ENCODE measurements around the gene TTC33. TPM values are rescaled to one million over a fixed set of nuclear protein-coding genes. Genes with fewer than 3 reads are reported as not detected.
A peak's percentile ranks its signal among the peaks of the same experiment; 100 is the strongest.

Gene TTC33
- total and polyA plus RNA-seq, 4 donors = 5.3 to 30.5 (median 7.8) TPM

- peaks cover 0 to 2% (median 0%) of the 10 kb centered on the region in 4 donors for H3K36me3 ChIP-seq (ENCODE audit: control insufficient read depth in 4 of 4, insufficient read depth in 4 of 4, low read length in 4 of 4)
- peaks cover 0 to 13% (median 13%) of the 10 kb centered on the region in 3 donors for H3K27me3 ChIP-seq (ENCODE audit: control insufficient read depth in 3 of 3, insufficient read depth in 3 of 3, low read length in 2 of 3)
- H3K27ac ChIP-seq (ENCODE audit: low read depth in 1 of 2, low read length in 1 of 2) = peak within 1 kb of the TSS; percentile 78 to 89
- DNase-seq (peak in 2 of 3 donors; percentile 17 to 20), ATAC-seq (ENCODE audit: insufficient read depth, low FRiP score) (peak; percentile 7)
- TF ChIP-seq CTCF (IDR thresholded peaks at IDR 0.05; ENCODE audit: control extremely low read depth, extremely low read depth) = no peak
- no peaks in the 10 kb centered on the region for H3K9me3 ChIP-seq (ENCODE audit: control insufficient read depth in 4 of 4, insufficient read depth in 3 of 4, low read length in 3 of 4)
- 0 to 2% methylated on average over 44 of the region's 44 CpGs for WGBS, 2 donors
- peak within 1 kb of the TSS in 1 of 2 donors; percentile 70 for H3K9ac ChIP-seq (ENCODE audit: insufficient read depth in 1 of 2, low read length in 2 of 2)
- H3K4me1 ChIP-seq (ENCODE audit: control insufficient read depth in 5 of 5, insufficient read depth in 5 of 5, low read length in 5 of 5) = peaks cover 0 to 43% (median 5%) of the 10 kb centered on the region in 5 donors
- peak within 1 kb of the TSS; percentile 67 for H3K4me3 ChIP-seq
Measured at GRCh38 chr5:40679913-40680681, 75.7 kb downstream of the TTC33 start, which contains the start of gene PTGER4. Gene PTGER4 (plus strand): TSS chr5:40679915. CDS start chr5:40680994, 1,079 bp downstream.

GRCh38 chr5:40679148-40679912 is 76.4 kb downstream of the TTC33 start:
- H3K27me3 ChIP-seq (ENCODE audit: control insufficient read depth in 3 of 3, insufficient read depth in 3 of 3, low read length in 2 of 3) = peaks cover 0 to 13% (median 13%) of the 10 kb centered on the region in 3 donors
- H3K9me3 ChIP-seq (ENCODE audit: control insufficient read depth in 4 of 4, insufficient read depth in 3 of 4, low read length in 3 of 4) = no peaks in the 10 kb centered on the region
- peaks cover 0 to 2% (median 0%) of the 10 kb centered on the region in 4 donors for H3K36me3 ChIP-seq (ENCODE audit: control insufficient read depth in 4 of 4, insufficient read depth in 4 of 4, low read length in 4 of 4)
- H3K9ac ChIP-seq (ENCODE audit: insufficient read depth in 1 of 2, low read length in 2 of 2) = no peak overlapping the region
- peak; percentile 92 to 94 (median 93) for DNase-seq
- 0% methylated on average over 53 to 60 of the region's 60 CpGs for WGBS, 2 donors
- no peak for TF ChIP-seq CTCF (IDR thresholded peaks at IDR 0.05; ENCODE audit: control extremely low read depth, extremely low read depth)
- H3K4me1 ChIP-seq (ENCODE audit: control insufficient read depth in 5 of 5, insufficient read depth in 5 of 5, low read length in 5 of 5) = peaks cover 0 to 37% (median 5%) of the 10 kb centered on the region in 5 donors
- H3K27ac ChIP-seq (ENCODE audit: low read depth in 1 of 2, low read length in 1 of 2) = peak overlapping the region; percentile 78 to 89
- peak overlapping the region; percentile 67 for H3K4me3 ChIP-seq
- ATAC-seq (ENCODE audit: insufficient read depth, low FRiP score) = peak; percentile 92

DNA sequence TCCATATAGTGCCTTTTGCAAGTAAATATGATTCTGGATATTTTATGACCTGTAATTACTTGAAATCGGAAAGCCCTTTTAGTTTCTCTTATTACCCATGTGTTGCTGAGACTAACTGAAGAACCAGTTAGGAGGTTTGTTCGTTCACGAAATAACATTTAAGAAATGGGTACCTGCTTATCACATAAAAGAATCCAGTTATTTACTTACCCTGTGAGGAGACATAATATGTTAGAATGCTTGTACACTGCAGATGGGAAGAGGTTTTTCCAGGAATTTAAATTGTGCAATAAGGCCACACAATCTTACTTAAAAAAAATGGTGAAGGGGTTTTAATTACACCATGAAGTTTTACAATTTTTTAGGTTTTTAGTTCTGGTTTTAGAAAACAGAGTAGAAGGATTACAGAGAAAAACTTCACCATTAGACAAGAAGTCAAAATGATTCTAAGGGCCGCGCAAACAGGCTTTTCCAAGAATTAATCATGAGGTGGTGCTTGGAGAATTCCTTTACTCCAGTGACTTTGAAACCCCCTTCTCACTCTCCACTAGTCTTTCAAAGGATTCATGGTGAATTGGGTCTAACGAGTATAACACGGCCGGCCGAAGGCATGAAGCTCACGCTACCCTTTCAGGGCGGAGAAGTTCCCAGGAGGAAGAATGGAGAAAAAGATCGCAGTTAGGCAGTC is 77.2 kb downstream of the TTC33 start:
- ATAC-seq (ENCODE audit: insufficient read depth, low FRiP score) = no peak
- Histone ChIP-seq H3K27me3 (ENCODE audit: control insufficient read depth in 3 of 3, insufficient read depth in 3 of 3, low read length in 2 of 3) (peaks cover 0 to 13% (median 13%) of the 10 kb centered on the region in 3 donors), H3K27ac (ENCODE audit: low read depth in 1 of 2, low read length in 1 of 2) (peak overlapping the region; percentile 78 to 79), H3K4me3 (peak overlapping the region; percentile 33), H3K36me3 (ENCODE audit: control insufficient read depth in 4 of 4, insufficient read depth in 4 of 4, low read length in 4 of 4) (peaks cover 0 to 2% (median 0%) of the 10 kb centered on the region in 4 donors), H3K4me1 (ENCODE audit: control insufficient read depth in 5 of 5, insufficient read depth in 5 of 5, low read length in 5 of 5) (peaks cover 0 to 36% (median 5%) of the 10 kb centered on the region in 5 donors), H3K9me3 (ENCODE audit: control insufficient read depth in 4 of 4, insufficient read depth in 3 of 4, low read length in 3 of 4) (no peaks in the 10 kb centered on the region), H3K9ac (ENCODE audit: insufficient read depth in 1 of 2, low read length in 2 of 2) (no peak overlapping the region)
- WGBS, 2 donors = 8 to 14% methylated on average over 12 of the region's 12 CpGs
- TF ChIP-seq CTCF (IDR thresholded peaks at IDR 0.05; ENCODE audit: control extremely low read depth, extremely low read depth) = no peak
- peak in 1 of 3 donors; percentile 53 for DNase-seq
